Hematopoietic multipotent progenitor cell treated with erythropoietin and hydrocortisone succinate and interleukin-3 and kit ligand, for 8 days (in vitro differentiated cells): ENCODE measurements around the gene KLHL4.
A peak's percentile ranks its signal among the peaks of the same experiment; 100 is the strongest.
"Not testable (repeated sequence)": the region's sequence is repeated elsewhere in the genome, so short reads cannot be mapped to it uniquely, and the experiment has no call there.

Source experiments
- DNase-seq: peaks from one replicate; pipeline ENCODE4 v3.0.0-alpha.2; 2015

The KLHL4 gene

DNA sequence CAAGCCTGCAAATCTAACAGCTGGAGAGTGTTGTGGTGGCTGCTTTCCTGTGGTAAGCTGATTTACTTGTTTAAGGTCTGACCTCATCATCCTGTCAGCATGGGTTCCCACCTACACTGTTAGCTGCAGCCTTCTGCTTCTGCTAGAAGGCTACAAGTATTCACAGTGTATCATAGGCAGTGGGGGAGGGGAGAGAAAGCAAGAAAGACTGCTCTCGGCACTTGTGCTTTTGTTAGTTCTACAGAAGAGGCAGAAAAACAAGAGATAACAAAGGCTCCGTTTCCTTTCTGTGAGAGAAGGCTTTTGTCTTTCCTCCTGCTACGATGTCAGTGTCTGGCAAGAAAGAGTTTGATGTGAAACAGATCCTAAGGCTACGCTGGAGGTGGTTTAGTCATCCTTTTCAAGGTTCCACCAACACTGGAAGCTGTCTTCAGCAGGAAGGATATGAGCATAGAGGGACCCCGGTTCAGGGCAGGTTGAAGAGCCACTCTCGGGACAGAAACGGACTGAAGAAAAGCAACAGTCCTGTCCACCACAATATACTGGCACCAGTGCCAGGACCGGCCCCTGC is at the start of gene KLHL4:
TSS of gene KLHL4 (plus strand) at position 232 of the 571 bp plus-strand sequence. CDS start at position 324, 92 bp downstream.
- DNase-seq, result no peak

- no peak for DNase-seq
Measured at GRCh38 chrX:87468941-87469340, 48.7 kb upstream of the KLHL4 start.

DNA sequence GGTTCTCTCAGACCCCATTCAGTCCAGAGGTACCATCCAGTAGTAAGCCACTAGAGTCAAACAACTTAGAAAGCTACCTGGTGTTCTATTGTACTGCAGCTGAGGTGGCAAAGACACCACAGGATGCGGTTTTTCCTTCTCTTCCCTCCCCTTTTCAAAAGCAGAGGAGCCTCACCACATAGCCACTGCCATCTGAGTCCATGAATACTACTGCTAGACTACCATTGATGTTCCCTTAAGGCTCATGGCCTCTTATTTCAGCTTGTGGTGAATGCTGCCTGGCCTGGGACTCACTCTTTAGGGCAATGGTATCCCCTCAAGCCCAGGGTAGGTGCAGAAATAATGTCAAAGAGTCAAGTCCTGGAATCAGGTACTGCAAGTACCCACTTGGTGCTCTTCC is 41.8 kb upstream of the KLHL4 start:
- DNase-seq, result no peak

- not testable (repeated sequence) for DNase-seq
Measured at GRCh38 chrX:87478703-87479102, 38.9 kb upstream of the KLHL4 start.

DNA sequence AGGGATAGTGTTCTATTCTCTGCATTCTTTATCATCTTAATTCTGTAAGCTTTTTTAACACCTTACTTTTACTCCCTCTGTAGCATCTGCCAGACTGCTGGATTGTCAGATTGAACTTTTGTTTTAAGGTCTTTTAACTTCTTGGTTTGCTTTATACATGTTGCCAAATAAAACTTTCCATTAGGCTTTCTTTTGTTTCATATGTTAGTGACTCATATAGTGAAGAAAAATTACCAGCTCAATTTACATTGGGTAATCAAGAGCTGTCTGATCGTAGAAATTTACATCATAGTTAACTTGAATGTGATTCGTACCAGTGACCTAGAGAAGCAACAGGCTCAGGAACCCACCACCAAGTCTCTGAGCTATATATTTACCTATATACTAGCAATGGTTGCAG is 28.5 kb upstream of the KLHL4 start:
- no peak for DNase-seq

DNA sequence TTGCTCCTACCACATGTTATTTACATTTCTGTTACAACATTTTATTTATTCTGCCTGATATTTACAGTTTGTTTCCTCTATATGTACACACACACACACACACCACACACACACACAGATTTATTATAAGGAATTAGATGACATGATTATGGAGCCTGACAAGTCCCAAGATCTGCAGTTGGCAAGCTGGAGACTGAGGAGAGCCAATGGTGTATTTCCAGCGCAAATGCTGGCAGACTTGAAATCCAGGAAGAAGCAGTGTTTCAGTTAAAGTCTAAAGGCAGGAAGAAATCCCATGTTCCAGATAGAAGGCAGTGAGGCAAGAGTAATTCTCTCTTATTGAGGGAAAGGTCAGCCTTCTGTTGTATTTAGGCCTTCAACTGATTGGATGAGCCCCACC is 1.8 kb upstream of the KLHL4 start:
- no peak for DNase-seq

DNA sequence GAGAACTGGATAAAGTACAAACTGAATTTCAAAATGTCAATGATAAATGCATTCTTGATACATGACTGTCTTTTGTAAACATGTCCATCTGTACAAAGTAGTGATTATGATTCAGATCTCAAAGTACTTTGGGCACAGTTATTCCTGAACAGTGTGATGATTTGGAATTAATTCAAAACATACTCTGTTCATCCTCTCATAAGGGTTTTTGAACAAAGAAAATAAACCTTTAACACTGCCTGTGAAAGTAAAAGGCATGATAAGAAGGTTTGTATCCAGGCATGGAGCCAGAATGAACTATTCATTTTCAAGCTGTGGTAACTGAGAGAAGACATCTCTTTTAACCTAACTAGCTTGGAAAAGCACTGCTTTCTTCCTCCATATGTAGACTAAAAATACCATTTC is 883 bp upstream of the KLHL4 start:
- no peak for DNase-seq

- DNase-seq, result no peak
Measured at GRCh38 chrX:87518504-87518903, 902 bp downstream of the KLHL4 start.

- no peak for DNase-seq
Measured at GRCh38 chrX:87525771-87526229, 8.2 kb downstream of the KLHL4 start.

GRCh38 chrX:87526281-87526680 is 8.7 kb downstream of the KLHL4 start:
- DNase-seq, result no peak

GRCh38 chrX:87528487-87528886 is 10.9 kb downstream of the KLHL4 start:
- no peak for DNase-seq

DNA sequence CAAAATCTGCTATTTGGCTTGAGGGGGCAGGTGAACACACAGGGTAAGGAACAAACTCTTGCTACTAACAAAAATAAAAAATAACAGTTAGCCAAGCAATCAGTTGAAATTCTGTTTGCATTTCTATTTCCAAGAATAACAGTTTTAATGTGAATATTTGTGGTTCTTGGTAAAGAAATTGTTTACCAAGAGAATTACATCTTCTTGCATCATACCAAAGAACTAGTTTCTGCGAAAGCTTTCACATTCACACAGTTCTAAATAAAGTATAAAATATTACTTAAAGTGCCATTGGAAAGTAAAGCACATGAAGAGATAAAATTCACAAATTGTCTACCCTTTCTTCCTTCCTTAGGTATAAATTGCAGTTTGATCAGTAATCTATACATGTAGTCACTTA is 54.4 kb downstream of the KLHL4 start:
- no peak for DNase-seq

- no peak for DNase-seq
Measured at GRCh38 chrX:87572901-87573300, 55.3 kb downstream of the KLHL4 start.

DNA sequence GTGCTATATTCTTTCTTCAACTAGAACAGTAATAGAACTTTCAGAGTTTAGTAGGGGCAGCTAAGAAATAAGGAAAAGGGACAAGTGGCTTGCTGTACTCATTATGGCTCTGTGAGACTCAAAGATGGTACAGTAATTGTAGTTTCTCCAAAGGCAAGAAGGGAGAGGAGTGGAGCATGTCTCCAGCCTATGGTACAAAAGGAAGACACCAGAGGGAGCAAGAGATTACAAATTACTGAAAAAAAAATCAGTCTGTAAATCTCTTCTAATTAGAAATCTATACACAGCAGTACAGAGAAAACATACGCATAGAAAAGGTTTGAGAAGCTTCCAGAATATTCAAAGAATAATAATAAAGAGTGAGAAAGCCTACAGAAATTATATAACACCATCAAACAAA is 61.4 kb downstream of the KLHL4 start:
- no peak for DNase-seq

DNA sequence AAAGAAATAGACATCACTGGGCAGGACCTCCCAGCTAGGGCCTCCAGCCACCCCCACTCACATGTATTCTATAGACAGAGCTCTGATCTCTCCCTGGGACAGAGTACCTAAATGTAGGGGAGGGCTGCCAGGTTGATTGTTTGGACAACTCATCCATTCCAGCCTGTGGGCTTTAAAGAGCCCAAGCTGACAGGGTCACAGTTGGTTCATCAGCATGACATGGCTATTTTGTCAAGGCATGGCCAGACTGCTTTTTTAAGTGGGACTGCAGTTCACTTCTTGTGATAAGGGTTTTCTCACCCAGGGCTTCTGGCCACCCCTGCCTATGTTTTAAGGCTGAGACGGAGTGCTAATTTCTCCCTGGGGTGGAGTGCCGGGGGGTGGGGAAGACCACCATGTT is 63.3 kb downstream of the KLHL4 start:
- no peak for DNase-seq

GRCh38 chrX:87582453-87582852 is 64.9 kb downstream of the KLHL4 start:
- no peak for DNase-seq

- DNase-seq, result peak; percentile 4
Measured at GRCh38 chrX:87583679-87584078, 66.1 kb downstream of the KLHL4 start.

DNA sequence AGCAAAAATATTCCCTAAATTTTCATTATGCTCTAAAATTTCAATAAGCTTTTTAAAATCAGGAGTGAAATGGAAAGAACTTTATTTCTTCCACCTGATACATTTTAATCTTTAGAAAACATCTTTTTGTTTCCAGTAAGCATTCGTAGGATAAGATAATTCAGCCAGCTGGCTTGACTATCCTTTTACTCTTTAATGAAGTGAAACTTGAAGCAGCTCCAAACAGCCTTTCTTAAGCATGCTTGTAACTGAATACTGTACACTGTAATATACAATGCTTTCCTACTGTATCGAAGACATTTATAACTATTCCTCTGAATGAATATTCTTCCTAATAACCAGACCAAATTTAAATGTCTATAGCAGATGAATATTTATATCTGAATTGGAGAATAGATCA is 98.8 kb downstream of the KLHL4 start:
- DNase-seq, result no peak

GRCh38 chrX:87621697-87622096 is 104.1 kb downstream of the KLHL4 start:
- no peak for DNase-seq

DNA sequence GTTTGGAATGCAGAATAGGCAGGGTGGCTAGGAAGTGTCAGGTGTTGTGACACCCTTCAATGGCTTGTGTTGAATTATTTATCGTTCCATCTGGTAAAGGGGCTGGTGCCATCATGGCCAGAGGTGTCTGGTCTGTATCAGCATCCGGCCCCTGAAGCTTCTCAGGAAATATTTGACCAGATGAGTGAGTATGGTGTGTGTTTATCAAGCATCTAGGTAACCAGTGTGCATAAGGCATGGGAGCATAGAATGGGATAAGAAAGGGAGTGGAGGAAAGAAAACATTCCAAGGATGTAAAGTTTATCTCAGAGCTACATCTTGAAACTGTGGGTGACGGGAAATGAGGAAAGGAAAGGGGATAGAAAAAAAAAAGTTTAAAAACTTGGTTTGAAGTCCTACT is 109.4 kb downstream of the KLHL4 start:
- DNase-seq, result no peak

GRCh38 chrX:87634361-87634760 is 116.8 kb downstream of the KLHL4 start:
- DNase-seq, result no peak

DNA sequence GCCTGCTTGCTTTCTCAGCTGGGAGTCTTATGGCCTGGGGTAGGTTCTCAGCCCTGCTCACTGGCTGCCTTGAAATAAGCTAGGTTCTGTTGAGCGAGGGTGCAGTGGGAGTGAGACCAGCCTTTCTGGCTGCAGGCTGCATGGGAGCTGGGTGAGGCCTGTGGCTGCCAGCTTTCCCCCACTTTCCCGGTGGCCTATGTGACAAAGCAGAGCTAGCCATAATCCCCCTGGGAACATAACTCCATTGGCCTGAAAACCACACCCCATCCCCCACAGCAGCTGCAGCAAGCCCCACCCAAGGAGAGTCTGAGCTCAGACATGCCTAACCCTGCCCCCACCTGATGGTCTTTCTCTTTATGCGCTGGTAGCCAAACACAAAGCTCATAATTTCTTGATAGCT is 118.9 kb downstream of the KLHL4 start:
- no peak for DNase-seq

GRCh38 chrX:87641439-87641838 is 123.8 kb downstream of the KLHL4 start:
- not testable (repeated sequence) for DNase-seq

GRCh38 chrX:87661761-87662160 is 144.2 kb downstream of the KLHL4 start:
- DNase-seq, result no peak

DNA sequence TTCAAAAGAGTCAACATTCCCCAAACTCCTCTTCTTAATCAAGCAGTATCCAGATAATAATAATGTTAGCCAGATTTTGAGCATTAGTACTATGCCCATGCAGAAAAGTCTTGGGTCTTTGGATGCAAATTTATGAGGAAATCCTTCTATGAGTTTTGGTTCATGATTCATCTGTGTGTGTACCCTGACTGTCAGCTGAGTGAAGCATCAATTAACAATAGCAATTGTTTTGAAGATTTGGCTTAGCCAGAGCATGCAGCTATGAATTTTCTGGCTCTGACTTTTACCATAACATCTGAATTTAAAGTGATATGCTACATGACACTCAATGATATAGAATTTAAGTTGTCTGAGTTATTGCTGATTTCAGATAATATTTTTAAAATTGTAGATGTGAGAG is 145.8 kb downstream of the KLHL4 start:
- DNase-seq, result no peak

DNA sequence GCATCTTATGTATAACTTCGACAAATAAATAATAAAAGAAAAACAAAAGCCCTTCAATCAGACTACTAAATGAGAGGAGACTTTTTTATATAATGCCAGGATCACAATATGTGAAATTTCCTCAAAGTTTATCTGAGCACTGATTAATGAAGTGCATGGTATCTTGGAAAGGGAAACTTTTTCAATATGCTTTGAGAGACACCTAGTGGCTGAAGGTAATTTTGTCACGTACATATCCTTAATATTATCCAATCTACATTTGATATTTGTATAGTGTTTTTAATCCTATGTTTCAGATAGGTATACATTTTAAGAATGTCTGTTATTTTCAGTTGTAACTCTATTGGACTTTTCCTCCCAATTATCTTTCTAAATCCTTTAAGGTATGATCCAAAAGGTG is 146.8 kb downstream of the KLHL4 start:
- DNase-seq, result peak; percentile 4
